Stimulated activated CD4-positive, alpha-beta T cell treated with anti-CD3 and anti-CD28 coated beads, Interleukin-4, amount 100 ng/mL, for 4 hours (primary cell): ENCODE results near the gene CRACR2B.

Experiments used
- DNase-seq, 2 experiments: peaks; one replicate each; pipeline ENCODE4 v3.0.0-alpha.2; 2020

Gene CRACR2B

GRCh38 chr11:827146-827896, 398 bp upstream of the CRACR2B start:
- DNase-seq, result no peak

DNA sequence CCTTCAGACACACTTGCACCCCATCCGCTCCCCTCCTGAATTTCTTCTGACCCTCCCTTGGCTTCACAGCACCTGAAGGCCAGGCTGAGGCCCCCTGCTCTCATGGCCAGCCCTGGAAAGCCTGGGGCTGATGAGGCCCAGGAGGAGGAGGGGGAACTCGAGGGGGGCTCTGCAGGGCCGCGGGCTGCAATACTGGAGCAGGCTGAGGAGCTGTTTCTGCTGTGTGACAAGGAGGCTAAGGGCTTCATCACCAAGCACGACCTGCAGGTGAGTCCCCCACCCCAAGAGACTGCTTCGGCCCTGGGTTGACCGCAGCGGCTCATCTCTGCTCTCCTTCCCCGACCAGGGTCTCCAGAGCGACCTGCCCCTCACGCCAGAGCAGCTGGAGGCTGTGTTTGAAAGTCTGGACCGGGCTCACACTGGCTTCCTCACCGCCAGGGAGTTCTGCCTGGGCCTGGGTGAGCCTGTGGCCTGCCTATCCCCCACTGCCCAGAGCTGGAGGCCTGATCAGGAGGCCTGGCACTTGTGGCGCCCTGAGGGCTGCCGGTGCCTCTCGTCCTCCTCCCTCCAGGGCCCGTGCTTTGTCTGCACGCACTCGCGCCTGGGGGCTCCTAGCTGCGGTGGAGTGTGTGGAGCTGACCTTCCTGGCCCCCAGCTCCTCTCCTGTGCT, 922 bp downstream of the CRACR2B start:
- DNase-seq, result no peak

- DNase-seq, result no peak
Observed at GRCh38 chr11:829176-829846, 1.6 kb downstream of the CRACR2B start.

GRCh38 chr11:829847-830294, 2.2 kb downstream of the CRACR2B start:
- no peak for DNase-seq

- DNase-seq, result peak; percentile 47 to 53
Observed at GRCh38 chr11:830295-831117, 2.8 kb downstream of the CRACR2B start.

DNA sequence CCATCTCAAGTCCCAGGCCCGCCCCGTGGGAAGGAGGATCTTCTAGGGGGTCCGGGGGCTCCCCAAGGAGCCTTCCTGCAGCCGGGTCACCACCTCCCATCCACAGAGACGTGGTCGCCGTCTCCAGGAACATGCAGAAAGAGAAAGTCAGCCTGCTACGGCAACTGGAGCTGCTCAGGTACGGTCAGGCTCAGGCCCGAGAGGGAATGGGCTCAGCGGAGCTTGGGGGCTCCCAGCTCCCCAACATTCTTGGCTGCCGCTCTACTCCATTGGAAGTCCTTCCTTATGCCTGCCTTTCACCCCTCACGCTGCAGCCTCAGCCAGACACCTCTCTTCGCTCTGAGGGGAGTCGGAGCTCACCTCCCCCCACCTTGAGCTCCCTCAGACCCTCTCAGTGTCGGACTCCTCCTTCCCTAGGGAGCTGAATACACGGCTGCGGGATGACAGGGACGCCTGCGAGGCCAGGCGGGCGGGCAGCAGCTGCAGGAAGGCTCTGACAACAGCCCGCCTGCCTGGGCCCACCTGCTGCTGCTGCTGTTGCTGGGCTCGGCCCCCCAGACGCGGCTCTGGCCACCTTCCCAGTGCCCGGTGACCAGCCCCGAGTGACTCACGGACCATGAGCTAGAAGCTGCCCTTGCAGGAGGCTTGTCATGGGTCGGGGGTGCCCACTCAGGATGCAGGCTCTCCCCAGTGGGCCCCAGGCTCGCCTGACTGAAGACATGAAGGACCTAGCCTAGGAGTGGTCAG, 3.6 kb downstream of the CRACR2B start:
- no peak for DNase-seq

- no peak for DNase-seq
Observed at GRCh38 chr11:831961-832528, 4.3 kb downstream of the CRACR2B start.

- peak; percentile 52 to 60 for DNase-seq
Observed at GRCh38 chr11:832529-833113, 4.9 kb downstream of the CRACR2B start, which contains the start of gene CD151. TSS of gene CD151 (plus strand) at chr11:832952. CDS start at chr11:836070, 3,118 bp downstream.

DNA sequence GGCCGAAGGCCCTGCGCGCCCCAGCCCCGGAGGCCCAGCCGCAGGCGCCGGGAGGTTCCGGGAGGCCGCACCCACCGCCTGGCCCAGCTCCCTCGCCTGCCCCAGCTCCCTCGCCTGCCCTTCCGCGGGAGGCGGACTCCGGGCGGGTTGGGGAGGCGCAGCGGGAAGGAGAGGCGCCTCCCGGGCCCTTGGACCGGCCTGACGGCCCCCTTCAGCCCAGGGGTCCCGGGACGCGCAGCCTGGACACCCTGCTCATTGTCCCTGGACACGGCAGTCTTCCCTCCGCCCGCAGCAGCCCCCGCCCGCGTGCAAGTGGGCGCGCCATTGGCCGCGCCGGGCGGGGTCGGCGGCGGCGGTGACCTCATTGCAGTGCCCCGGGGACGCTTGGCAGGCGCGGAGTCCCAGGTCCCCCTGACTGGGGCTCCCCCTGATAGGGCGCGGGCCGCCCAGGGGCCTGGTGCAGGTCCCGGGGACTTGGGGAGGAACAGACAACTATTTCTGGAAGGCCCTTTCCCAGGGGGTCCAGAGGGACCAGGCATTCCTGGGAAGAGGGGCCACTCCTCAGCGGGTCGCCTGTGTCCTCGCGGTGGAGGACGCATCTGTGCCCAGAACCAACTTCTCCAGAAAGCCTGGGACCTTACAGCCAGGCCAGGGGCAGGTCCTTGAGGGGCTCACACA, 5.5 kb downstream of the CRACR2B start:
- DNase-seq, result no peak

GRCh38 chr11:833849-834311, 6.2 kb downstream of the CRACR2B start:
- DNase-seq, result no peak

DNA sequence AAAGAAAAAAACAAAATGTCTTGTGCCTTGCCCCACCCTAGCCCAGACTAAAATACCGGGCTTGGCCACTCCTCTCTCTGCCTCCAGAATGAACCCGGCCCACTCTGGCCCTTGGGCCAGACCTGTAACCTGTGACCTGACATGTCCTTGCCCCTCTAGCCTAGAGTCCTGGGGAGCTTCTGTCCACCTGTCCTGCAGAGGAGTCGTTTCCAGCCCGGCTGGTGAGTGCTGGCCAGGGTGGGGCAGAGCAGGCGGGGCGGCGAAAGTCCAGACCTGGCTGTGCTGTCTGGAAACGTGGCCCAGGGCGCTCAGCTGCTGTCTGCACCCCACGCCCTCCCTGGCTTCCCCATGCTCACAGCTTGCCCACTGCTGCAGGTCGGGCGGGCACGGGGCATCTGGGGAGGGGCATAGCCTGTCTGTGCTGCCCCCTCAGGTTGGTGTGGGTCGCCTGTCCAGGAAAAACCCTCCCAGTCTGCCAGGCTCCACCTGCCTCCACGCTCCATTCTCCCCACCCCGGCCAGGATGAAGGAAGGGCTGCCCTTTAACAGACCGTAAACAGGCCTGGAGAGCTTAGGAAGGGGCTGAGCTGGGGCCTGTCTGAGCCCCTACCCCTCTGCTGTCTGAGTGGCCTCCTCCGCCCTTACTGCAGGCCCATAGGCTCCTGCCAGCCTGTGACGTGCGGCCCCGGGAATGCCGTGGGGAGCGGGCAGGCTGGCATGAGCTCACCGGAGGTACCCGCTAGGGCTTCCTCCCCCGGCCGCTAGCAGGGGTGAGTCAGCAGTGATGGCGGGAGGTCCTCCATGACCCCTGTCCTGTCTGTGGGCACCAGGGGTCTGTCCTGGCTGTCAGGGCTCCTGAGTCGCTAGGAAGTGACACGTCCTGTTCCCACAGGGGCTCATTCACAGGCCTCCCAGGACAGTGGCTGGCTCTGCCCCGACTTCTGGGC, 6.9 kb downstream of the CRACR2B start:
- no peak for DNase-seq

GRCh38 chr11:836274-836673, 8.6 kb downstream of the CRACR2B start:
- DNase-seq, result no peak

DNA sequence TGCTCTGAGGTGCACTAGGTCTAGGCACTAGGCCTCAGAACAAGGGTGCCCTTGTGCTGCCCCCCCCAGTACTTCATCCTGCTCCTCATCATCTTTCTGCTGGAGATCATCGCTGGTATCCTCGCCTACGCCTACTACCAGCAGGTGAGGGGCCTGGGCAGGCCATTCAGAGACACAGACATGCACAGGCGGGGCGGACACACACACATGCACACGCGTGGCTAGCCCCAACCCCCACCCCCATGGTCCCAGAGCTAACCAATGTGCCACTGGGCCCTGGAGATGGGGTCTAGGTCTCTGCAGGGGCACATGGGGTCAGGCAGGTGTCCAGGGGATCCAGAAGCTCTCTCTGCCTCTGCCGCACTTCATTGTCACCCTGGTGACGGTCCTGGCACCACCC, 9.0 kb downstream of the CRACR2B start:
- no peak for DNase-seq

DNA sequence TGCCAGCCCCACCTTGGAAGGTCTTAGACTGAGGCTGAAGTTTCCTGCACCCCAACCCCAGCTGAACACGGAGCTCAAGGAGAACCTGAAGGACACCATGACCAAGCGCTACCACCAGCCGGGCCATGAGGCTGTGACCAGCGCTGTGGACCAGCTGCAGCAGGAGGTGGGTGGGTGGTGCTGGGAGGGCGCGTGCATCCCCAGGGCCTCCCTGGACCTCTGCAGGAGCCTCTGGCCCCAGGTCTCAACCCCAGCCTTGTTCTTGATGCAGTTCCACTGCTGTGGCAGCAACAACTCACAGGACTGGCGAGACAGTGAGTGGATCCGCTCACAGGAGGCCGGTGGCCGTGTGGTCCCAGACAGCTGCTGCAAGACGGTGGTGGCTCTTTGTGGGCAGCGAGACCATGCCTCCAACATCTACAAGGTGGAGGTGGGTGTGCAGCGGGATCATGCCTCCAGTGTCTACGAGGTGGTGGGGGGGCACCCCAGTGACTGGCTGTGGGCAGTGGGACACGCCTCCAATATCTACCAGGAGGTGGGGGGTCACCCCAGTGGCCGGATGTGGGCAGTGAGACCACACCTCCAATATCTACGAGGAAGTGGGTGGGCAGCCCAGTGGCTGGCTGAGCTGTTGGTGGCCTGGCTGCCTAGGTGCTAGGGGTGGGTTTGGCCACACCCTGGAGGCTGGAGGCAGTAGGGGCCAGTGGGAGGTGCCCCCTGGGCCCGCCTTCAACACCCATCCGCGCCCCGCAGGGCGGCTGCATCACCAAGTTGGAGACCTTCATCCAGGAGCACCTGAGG, 9.7 kb downstream of the CRACR2B start:
- DNase-seq, result no peak

DNA sequence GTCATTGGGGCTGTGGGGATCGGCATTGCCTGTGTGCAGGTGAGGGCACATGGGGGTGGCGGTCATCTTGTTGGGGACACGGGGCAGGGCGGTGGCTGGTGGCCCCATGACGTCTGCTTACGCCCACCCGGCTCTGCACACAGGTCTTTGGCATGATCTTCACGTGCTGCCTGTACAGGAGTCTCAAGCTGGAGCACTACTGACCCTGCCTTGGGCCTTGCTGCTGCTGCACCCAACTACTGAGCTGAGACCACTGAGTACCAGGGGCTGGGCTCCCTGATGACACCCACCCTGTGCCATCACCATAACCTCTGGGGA, 10.2 kb downstream of the CRACR2B start:
- no peak for DNase-seq

- no peak for DNase-seq
Observed at GRCh38 chr11:838441-839279, 10.9 kb downstream of the CRACR2B start.

- no peak for DNase-seq
Observed at GRCh38 chr11:839280-839623, 11.5 kb downstream of the CRACR2B start.
